AG04449 (cell line): ENCODE results near the gene SYMPK.
"Not testable (repeated sequence)": the region's sequence is repeated elsewhere in the genome, so short reads cannot be mapped to it uniquely, and the experiment has no call there.

Source experiments
- CTCF ChIA-PET: fragments of 350-600 bp; formaldehyde crosslinking; extraction: SDS; loops from one replicate; lab custom pipeline; 2021; ENCODE audit warnings: antibody characterized with exemption; lab: Yijun Ruan, JAX
- POLR2A ChIA-PET: fragments of 400-600, 350-600 bp; formaldehyde crosslinking; extraction: SDS; loops from one replicate; lab custom pipeline; 2020; ENCODE audit warnings: antibody characterized with exemption, inconsistent platforms; lab: Yijun Ruan, JAX
- DNase-seq: peaks from one replicate; pipeline ENCODE4 v3.0.0-alpha.2; 2010; ENCODE audit warnings: low read depth, low spot score
- H3K4me3 ChIP-seq: 2 replicates; pipeline ENCODE4 v1.5.1; 2011; ENCODE audit warnings: low read depth, mild to moderate bottlenecking, control low read depth, low read length
- TF ChIP-seq, protein P1 (sequence below): IDR thresholded peaks from one replicate; pipeline ENCODE4 v1.5.1; 2011; ENCODE audit warnings: mild to moderate bottlenecking, moderate library complexity, low read length, control low read depth, inconsistent platforms; ENCODE audit not compliant: insufficient read depth; ENCODE audit errors: missing control alignments

The SYMPK gene

DNA sequence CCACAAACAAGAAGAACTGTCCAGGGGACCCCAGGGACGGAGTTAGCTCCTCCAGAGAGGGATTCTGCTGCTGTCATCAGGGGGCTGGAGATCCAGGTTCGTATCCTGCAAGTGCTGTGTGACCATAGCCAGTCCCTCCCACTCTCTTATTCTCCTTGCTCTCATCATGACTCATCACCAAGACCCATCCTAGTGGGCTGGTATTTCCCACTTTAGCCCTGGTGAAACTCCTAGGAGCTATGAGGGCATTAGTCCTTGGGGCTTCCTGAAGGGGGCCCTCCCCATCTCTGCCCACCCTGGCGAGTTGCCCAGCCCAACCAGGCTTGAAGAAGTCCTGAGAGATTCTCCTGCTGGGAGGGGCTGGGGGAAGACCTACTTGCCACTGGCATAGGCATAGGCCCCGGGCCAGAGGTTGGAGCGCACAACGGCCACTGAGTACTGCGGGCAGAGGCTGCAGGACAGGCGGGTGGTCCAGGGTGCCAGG is 62.8 kb downstream of the SYMPK start:
- TF ChIP-seq, protein P1, sequence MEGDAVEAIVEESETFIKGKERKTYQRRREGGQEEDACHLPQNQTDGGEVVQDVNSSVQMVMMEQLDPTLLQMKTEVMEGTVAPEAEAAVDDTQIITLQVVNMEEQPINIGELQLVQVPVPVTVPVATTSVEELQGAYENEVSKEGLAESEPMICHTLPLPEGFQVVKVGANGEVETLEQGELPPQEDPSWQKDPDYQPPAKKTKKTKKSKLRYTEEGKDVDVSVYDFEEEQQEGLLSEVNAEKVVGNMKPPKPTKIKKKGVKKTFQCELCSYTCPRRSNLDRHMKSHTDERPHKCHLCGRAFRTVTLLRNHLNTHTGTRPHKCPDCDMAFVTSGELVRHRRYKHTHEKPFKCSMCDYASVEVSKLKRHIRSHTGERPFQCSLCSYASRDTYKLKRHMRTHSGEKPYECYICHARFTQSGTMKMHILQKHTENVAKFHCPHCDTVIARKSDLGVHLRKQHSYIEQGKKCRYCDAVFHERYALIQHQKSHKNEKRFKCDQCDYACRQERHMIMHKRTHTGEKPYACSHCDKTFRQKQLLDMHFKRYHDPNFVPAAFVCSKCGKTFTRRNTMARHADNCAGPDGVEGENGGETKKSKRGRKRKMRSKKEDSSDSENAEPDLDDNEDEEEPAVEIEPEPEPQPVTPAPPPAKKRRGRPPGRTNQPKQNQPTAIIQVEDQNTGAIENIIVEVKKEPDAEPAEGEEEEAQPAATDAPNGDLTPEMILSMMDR: no peak
- DNase-seq: peak; percentile 10
- CTCF ChIA-PET: interaction anchor here (0.9 to 11.8 kb wide), 21 partner anchors 9 to 285 kb away, joined by 3 to 170 read pairs (median 6); partner anchors contain the start of genes DMPK, FBXO46, QPCTL and RSPH6A

DNA sequence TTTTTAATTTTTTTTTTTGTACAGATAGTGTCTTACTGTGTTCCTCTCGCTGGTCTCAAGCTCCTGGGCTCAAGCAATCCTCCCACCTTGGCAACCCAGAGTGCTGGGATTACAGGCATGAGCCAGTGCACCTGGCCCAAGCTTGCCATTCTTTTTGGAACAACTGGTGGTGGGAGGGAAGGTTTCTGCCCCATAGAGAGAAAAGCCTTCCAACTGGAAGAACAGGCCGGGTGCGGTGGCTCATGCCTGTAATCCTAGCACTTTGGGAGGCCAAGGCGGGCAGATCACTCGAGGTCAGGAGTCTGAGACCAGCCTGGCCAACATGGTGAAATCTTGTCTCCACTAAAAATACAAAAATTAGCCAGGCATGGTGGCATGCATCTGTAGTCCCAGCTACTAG is 63.4 kb downstream of the SYMPK start:
- ChIA-PET CTCF (interaction anchor here (0.7 to 11.8 kb wide), 31 partner anchors 9 to 284 kb away, joined by 3 to 170 read pairs (median 5); partner anchors contain the start of genes DMPK, FBXO46, IRF2BP1 and MYPOP), POLR2A (interaction anchor here (0.9 to 2.4 kb wide), 4 partner anchors 17 to 64 kb away, joined by 3 to 31 read pairs (median 5); partner anchors contain the start of genes DMPK, SIX5 and SYMPK)
- not testable (repeated sequence) for DNase-seq, H3K4me3 ChIP-seq

More for the DNA sequence above, 62.8 kb downstream of the SYMPK start:
- H3K4me3 ChIP-seq: no peak overlapping the region
- POLR2A ChIA-PET: interaction anchor here (0.9 to 2.4 kb wide), 2 partner anchors 28 to 30 kb away, joined by 3 to 31 read pairs; partner anchors contain the start of gene SIX5

DNA sequence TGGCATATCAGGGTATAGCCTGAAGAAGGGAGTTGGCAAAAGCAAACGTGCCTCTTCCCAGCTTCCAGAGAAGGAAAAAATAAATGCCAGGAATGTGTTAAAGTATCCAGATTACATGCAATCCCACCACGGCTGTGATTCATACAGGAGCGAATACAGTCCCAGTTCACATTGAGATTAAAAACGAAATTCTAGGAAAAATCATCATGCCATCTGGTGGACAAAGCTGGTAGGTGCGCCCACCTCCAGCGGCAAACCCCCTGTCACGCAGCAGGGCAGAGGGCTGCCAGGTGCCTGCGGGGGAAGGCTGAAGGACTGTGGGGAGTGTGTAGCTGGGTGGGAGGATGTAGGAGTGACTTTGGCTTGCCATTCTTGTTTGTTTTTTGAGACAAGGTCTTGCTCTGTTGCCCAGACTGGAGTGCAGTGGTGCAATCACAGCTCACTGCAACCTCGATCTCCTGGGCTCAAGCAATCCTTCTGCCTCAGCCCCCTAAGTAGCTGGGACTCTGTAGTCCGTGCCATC is 63.9 kb downstream of the SYMPK start:
- ChIA-PET POLR2A (interaction anchor here (0.7 to 2.4 kb wide), 5 partner anchors 17 to 64 kb away, joined by 3 to 31 read pairs (median 4); partner anchors contain the start of genes DMPK, SIX5 and SYMPK), CTCF (interaction anchor here (0.7 to 11.8 kb wide), 28 partner anchors 9 to 284 kb away, joined by 3 to 170 read pairs (median 5); partner anchors contain the start of genes DMPK, FBXO46, IRF2BP1 and MYPOP)
- TF ChIP-seq, protein P1: peak; percentile 76
- DNase-seq: peak; percentile 54
- H3K4me3 ChIP-seq: no peak overlapping the region

DNA sequence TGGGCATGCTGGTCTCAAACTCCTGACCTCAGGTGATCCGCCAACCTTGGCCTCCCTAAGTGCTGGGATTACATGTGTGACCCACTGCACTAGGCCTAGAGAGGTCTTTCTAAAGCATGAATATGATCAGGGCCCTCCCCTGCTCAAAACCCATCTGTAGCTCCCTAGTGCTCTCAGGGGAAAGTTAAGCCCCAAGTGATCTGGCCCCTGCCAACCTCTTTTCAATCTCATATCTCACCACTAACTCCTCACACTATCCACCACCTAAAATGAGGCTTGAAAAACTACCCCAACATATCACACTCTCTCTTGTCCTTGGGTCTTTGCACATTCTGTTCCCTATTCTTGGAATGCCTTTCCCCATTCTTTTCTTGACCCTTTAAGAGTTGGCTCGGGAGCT is 68.3 kb downstream of the SYMPK start:
- TF ChIP-seq, protein P1: no peak
- ChIA-PET POLR2A (no interaction called here), CTCF (interaction anchor here (0.9 to 4.8 kb wide), 4 partner anchors 12 to 26 kb away, joined by 3 to 36 read pairs (median 6); partner anchors contain the start of gene SIX5)
- no peak for DNase-seq
- H3K4me3 ChIP-seq: no peak overlapping the region

DNA sequence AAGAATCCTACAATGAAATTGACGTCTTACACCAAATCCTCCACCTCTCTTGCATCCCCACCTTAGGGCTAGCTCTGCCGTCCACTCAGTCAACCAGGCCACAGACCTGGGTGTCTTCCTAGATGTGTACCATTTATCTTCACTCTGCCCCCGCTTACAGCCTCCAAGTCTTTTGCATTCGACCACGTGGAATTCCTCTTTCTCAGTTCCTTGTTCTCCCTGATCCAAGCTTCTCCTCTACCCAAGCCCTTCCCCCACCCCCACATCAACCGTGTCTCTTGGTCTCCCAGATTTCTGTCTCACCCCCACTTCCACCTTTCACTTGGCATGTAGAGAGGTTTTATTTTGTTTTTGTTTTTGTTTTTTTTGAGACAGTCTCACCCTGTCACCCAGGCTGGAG is 69.1 kb downstream of the SYMPK start:
- no peak for DNase-seq
- TF ChIP-seq, protein P1: no peak
- POLR2A ChIA-PET: interaction anchor here (1.9 kb wide), 1 partner anchor 11 kb away, joined by 12 read pairs; the partner anchor contains the start of gene DMPK
- CTCF ChIA-PET: interaction anchor here (1.5 to 4.8 kb wide), 3 partner anchors 11 to 24 kb away, joined by 7 to 36 read pairs (median 17); partner anchors contain the start of genes DMPK and SIX5
- no peak overlapping the region for H3K4me3 ChIP-seq

DNA sequence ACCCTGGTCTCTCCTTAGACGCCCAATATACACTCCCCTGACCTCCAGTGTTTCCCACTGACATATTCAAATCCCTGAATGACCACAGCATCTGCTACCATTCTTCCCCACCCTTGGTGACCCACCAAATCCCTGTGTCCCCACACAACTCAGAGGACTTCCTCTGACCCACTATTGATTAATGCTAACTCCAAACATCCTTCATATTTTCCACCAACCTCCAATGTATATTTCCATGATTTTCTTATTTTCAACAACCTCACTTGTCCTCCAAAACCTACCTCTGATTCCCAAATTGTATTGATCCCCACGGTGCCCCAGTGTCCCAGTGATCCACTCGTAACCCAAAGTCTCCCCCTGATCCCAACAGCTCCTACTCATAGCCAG is 69.8 kb downstream of the SYMPK start:
- ChIA-PET CTCF (interaction anchor here (1.0 to 4.8 kb wide), 4 partner anchors 9 to 24 kb away, joined by 3 to 36 read pairs (median 12); partner anchors contain the start of genes DMPK and SIX5), POLR2A (interaction anchor here (0.6 to 1.9 kb wide), 5 partner anchors 10 to 38 kb away, joined by 3 to 22 read pairs (median 4); partner anchors contain the start of genes DMPK and SIX5)
- H3K4me3 ChIP-seq: peak overlapping the region; percentile 42
- TF ChIP-seq, protein P1: no peak
- DNase-seq: no peak
